Subcutaneous adipose tissue (tissue), 4 donors: ENCODE results near the gene ATP23. TPM values are rescaled to one million over a fixed set of nuclear protein-coding genes. Genes with fewer than 3 reads are reported as not detected.

ENCODE experiments used
- CTCF ChIP-seq: fragments of 450-650 bp; IDR thresholded peaks from one replicate; pipeline ENCODE4 v1.5.1; 2016; ENCODE audit warnings: low read depth, mild to moderate bottlenecking, control low read depth, antibody characterized with exemption, moderate library complexity
- total RNA-seq, 4 donors: library from RNA; depleted of rRNA; stranded (reverse); fragments of >200 nt; gene quantifications; one replicate each; pipeline ENCODE4 v1.1.0, GENCODE V29; 2016

The ATP23 gene
- total RNA-seq, 4 donors from 2014 or later: 12.9 to 44.6 (median 28.5) TPM

GRCh38 chr12:57998251-57998650 is 56.9 kb downstream of the ATP23 start:
- no peak for TF ChIP-seq CTCF

GRCh38 chr12:58000499-58000898 is 59.1 kb downstream of the ATP23 start:
- TF ChIP-seq CTCF: no peak

- TF ChIP-seq CTCF: no peak
Observed at GRCh38 chr12:58007875-58008274, 66.5 kb downstream of the ATP23 start.

GRCh38 chr12:58008634-58009033 is 67.3 kb downstream of the ATP23 start:
- TF ChIP-seq CTCF: no peak

Other genes starting within 250 kb of the ATP23 start
- 100 to 1,000 TPM; 120 to 390 (median 277) TPM for gene OS9, start 247.4 kb upstream of the ATP23 start, total RNA-seq
- 1 to 10 TPM in 3 of 4 donors, under 1 TPM in 1; 0.49 to 2.8 (median 2.0) TPM for gene AGAP2, start 202.8 kb upstream of the ATP23 start, total RNA-seq
- gene TSPAN31, start 196.5 kb upstream of the ATP23 start, total RNA-seq: 100 to 1,000 TPM in 1 of 4 donors, 10 to 100 TPM in 3; 52.8 to 116 (median 62.2) TPM
- gene CDK4, start 189.3 kb upstream of the ATP23 start, total RNA-seq: 100 to 1,000 TPM in 1 of 4 donors, 10 to 100 TPM in 3; 66.3 to 104 (median 83.6) TPM
- gene MARCHF9, start 186.5 kb upstream of the ATP23 start, total RNA-seq: 10 to 100 TPM in 1 of 4 donors, 1 to 10 TPM in 3; 4.2 to 10.5 (median 5.2) TPM
- under 1 TPM in 2 of 4 donors, not detected in 2; 0.17 to 0.44 TPM for gene CYP27B1, start 174.5 kb upstream of the ATP23 start, total RNA-seq
- 10 to 100 TPM in 1 of 4 donors, 1 to 10 TPM in 3; 4.4 to 13.7 (median 6.2) TPM for gene METTL1, start 169.5 kb upstream of the ATP23 start, total RNA-seq
- 10 to 100 TPM; 10.3 to 14.6 (median 11.4) TPM for gene EEF1AKMT3, start 169.0 kb upstream of the ATP23 start, total RNA-seq
- gene TSFM, start 158.8 kb upstream of the ATP23 start, total RNA-seq: 10 to 100 TPM; 16.7 to 26.0 (median 22.9) TPM
- 1 to 10 TPM; 1.8 to 7.5 (median 4.6) TPM for gene AVIL, start 122.8 kb upstream of the ATP23 start, total RNA-seq
- 100 to 1,000 TPM; 126 to 167 (median 139) TPM for gene CTDSP2, start 94.8 kb upstream of the ATP23 start, total RNA-seq